HG03108 (cell line): Measurements from ENCODE around the gene ADAMTSL1.

ENCODE experiments used
- ATAC-seq: cut with Tn5 transposase; IDR thresholded peaks from one replicate; pipeline ENCODE4 v1.9.1; 2021; ENCODE audit warnings: moderate library complexity; ENCODE audit not compliant: unreplicated experiment

The ADAMTSL1 gene

GRCh38 chr9:18601026-18601425 is 127.1 kb downstream of the ADAMTSL1 start:
- no peak for ATAC-seq

GRCh38 chr9:18601956-18602355 is 128.0 kb downstream of the ADAMTSL1 start:
- ATAC-seq = no peak

GRCh38 chr9:18604767-18605730 is 131.1 kb downstream of the ADAMTSL1 start:
- no peak for ATAC-seq

GRCh38 chr9:18605766-18606180 is 131.8 kb downstream of the ADAMTSL1 start:
- no peak for ATAC-seq

GRCh38 chr9:18606281-18606680 is 132.3 kb downstream of the ADAMTSL1 start:
- no peak for ATAC-seq

- no peak for ATAC-seq
Measured at GRCh38 chr9:18606846-18607245, 132.9 kb downstream of the ADAMTSL1 start.

- ATAC-seq = no peak
Measured at GRCh38 chr9:18608371-18608770, 134.4 kb downstream of the ADAMTSL1 start.

- no peak for ATAC-seq
Measured at GRCh38 chr9:18610956-18611355, 137.0 kb downstream of the ADAMTSL1 start.

- ATAC-seq = no peak
Measured at GRCh38 chr9:18611971-18612370, 138.0 kb downstream of the ADAMTSL1 start.

- no peak for ATAC-seq
Measured at GRCh38 chr9:18614116-18614515, 140.2 kb downstream of the ADAMTSL1 start.

GRCh38 chr9:18614651-18615050 is 140.7 kb downstream of the ADAMTSL1 start:
- ATAC-seq = no peak

- no peak for ATAC-seq
Measured at GRCh38 chr9:18616976-18617375, 143.0 kb downstream of the ADAMTSL1 start.

- no peak for ATAC-seq
Measured at GRCh38 chr9:18617759-18618158, 143.8 kb downstream of the ADAMTSL1 start.

- no peak for ATAC-seq
Measured at GRCh38 chr9:18618862-18619261, 144.9 kb downstream of the ADAMTSL1 start.

GRCh38 chr9:18622186-18622836 is 148.4 kb downstream of the ADAMTSL1 start:
- no peak for ATAC-seq

GRCh38 chr9:18623221-18624079 is 149.5 kb downstream of the ADAMTSL1 start:
- ATAC-seq = no peak

- no peak for ATAC-seq
Measured at GRCh38 chr9:18626046-18626698, 152.2 kb downstream of the ADAMTSL1 start.

- no peak for ATAC-seq
Measured at GRCh38 chr9:18629136-18629535, 155.2 kb downstream of the ADAMTSL1 start.

- ATAC-seq = no peak
Measured at GRCh38 chr9:18632632-18633403, 158.9 kb downstream of the ADAMTSL1 start.

GRCh38 chr9:18636781-18637180 is 162.8 kb downstream of the ADAMTSL1 start:
- no peak for ATAC-seq
